Panc1 (cell line): ENCODE results near the gene ANKMY1.

ENCODE experiments used
- CTCF ChIP-seq: fragments of 450-650 bp; IDR thresholded peaks from 2 replicates; pipeline ENCODE4 v1.5.1; 2017; ENCODE audit warnings: mild to moderate bottlenecking
- POLR2AphosphoS5 ChIP-seq: IDR thresholded peaks from 2 replicates; pipeline ENCODE4 v1.6.1; 2012; ENCODE audit warnings: mild to moderate bottlenecking, low read depth, low read length, moderate library complexity
- SIN3A ChIP-seq: IDR thresholded peaks from 2 replicates; pipeline ENCODE4 v1.6.1; 2012; ENCODE audit warnings: low read depth, mild to moderate bottlenecking, low read length, moderate library complexity, borderline replicate concordance; ENCODE audit not compliant: insufficient read depth
- TCF7L2 ChIP-seq: IDR thresholded peaks from 2 replicates; pipeline ENCODE4 v1.6.1; 2011; ENCODE audit warnings: mild to moderate bottlenecking, low read depth, low read length, inconsistent platforms

GRCh38 chr2:240447331-240447730 is 110.5 kb downstream of the ANKMY1 start:
- TF ChIP-seq CTCF, result no peak
- no peak for TF ChIP-seq POLR2AphosphoS5
- no peak for TF ChIP-seq SIN3A
- no peak for TF ChIP-seq TCF7L2
